ENCODE results near the gene IQSEC3.
"Not testable (repeated sequence)": the region's sequence is repeated elsewhere in the genome, so short reads cannot be mapped to it uniquely, and the experiment has no call there.

IQSEC3 gene

DNA sequence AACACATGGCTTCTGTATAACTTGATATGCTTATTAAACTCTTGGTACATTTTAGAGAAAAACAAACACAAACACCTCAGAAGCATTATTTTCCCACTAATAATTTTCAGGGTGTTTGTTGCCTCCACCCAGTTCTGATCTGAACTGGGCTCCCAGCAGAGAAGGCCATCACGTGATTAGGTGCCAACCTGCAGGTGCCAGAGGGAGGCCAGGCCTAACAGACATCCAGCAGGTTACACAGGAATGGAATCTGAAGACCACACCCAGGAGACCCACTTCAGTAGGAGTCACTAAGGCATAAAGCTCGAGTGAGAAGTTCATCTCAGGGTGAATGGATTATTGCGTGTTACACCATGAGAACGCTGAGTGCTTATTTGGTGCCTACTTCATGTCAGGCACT lies 138.5 kb downstream of the IQSEC3 start:
- DNase-seq: no peak

DNA sequence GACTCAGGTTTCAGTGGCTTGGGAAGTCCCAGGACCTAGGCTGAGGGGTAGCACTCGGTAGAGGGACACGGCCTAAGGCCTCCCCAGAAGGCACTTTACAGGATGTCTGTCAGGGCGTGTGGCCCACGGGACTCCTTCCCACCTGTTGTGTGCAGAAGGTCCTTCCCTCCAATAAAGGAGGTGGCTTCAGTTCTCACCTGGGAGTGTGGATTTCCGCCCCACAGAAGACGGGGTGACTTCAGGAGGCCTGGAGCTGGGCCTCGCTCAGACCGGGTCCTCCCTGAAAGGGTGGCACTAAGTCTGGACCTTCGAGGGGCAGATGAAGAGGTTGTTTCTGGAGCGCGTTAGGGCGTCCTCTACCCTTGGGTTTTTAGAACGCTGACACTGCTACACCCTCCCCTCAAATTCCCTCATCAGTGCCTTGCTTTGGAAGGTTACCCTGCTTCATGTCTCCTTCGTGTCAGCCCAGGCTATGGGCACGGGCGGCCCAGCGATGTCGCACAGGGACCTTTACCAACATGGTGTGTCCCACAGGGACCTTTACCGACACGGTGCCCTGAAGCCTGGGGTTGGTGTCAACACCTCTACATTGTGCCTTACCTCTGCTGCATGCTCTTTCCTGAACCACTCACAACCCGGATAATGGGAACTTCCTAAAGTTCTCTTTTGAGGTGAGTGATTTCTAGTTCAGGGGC lies 140.3 kb downstream of the IQSEC3 start:
- no peak for DNase-seq

DNA sequence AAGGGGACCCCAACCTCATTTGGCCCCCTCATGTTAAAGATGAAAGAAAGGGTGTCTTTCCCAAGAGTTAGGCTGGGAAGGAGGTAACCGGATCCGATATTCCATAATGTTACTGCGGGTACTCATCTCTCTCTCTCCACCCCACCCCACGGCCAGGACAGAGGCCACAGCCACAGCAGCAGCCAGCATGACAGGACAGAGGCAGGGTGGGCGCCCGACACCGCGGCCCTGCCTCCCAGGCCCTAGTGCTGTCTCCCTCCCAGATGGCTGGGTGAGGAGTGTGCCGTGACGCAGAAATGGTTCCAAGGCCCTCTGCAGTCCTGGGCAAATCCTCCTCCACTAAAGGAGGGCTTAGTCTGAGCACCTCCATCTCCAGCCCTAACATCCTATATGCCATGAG lies 141.2 kb downstream of the IQSEC3 start:
- DNase-seq: no peak

DNA sequence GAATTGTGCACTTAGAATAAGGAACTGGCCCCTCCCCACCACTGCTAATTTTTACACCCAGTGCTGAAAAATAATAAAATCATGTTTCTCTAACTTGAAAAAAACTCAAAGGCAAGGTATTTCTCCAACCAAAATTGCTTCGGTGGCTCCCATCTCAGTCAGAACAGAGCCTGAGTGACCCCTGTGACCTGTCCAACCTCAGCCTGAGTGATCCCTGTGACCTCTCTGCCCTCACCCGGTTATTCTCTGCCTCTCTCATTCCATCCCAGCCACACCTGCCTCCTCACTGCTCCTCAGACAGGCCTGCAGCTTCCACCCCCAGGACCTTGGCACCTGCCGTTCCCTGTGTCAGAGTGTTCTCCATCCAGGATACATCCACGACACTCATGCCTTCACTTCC lies 142.2 kb downstream of the IQSEC3 start:
- DNase-seq: no peak

DNA sequence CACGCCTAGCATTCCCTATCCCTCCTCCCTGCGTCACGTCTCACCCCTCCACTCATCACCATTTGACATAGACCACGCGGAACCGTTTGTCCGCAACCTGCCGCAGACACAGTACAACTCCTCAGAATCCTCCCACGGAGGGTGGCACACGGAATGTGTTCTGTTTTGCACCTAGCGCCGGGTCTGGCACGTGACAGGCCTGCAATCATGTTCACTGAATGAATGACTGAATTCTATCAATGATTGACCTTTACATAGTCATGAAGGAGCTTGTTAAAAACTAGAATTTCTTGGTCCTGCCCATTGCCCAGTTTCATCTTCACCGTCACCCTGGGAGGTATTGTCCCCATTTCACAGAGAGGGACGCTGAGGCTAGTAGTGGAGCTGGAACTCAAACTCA lies 142.7 kb downstream of the IQSEC3 start:
- no peak for DNase-seq

DNA sequence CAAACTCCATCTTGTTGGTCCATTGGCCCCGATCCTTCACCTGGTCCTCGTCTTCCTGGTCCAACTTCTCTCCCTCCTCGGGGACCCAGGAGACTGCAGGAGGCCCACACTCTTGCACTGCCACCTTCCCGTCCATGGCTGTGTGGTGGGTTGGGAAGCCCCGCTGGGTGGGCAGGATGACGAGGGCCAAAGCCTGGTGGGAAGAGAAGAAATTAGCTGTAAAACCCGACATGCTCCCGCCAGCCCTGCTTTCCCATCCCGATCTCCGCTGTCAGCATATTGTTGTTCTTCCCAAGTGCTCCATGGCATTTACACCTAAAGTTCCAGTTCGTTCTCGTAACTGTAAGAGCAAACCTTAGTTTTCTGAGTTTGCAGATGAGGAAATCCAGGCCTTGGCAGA lies 143.3 kb downstream of the IQSEC3 start:
- no peak for DNase-seq

DNA sequence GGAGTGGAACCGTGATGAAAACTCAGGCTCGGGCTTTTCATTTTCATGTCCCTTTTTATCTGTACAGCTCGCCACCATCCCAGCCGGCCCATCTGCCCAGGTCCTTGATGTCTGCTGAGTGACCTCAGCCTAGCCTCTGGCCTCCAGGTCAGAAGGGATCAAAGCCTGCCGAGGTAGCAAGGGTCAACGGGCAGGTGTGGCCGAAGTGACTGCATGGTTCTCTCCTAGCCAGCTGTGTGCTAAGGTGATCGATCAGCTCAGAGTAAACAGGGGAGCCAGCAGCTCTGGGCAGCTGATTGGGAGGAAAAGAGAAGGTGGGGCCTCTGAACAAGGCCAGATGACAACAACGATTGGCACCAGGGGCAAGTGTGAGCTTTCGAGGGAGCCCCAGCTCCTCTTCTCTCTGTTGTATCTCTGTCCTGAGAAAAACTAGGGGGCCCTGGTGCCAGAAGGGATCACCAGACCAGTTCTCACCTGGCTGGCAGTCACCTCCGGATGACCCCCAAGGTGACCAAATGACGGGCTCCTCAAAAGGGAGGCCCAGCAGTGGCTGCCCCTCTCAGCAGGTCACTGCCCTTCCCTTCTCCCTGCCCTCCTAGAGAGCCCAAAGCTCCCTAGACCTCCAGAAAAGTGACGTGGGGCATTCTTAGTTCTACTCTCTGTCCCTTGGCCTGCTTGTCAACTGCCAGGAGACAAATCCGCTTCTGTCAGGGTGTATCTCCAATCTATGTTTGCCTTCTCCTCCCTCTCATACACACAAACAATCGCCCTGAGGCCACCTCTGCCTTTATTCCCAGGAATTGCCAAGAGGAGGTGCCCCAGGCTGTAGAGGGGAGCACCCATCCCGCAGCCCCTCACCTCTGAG lies 143.9 kb downstream of the IQSEC3 start:
- DNase-seq: no peak

DNA sequence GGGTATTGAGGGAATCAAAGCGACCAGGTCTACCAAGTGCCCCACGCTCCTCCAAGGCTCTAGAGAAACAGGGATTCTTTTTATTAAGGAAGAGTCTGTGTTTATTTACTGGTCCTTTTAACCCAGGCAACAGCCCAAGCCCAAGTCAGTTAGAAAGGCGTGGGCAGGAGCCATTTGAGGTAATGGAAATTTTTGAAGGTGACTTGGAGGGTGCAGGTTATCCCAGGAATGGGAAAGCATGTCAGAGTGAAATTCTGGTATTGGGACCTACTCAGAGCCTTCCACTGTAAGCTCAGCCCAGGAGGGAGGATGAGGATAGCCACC lies 144.5 kb downstream of the IQSEC3 start:
- DNase-seq: no peak

DNA sequence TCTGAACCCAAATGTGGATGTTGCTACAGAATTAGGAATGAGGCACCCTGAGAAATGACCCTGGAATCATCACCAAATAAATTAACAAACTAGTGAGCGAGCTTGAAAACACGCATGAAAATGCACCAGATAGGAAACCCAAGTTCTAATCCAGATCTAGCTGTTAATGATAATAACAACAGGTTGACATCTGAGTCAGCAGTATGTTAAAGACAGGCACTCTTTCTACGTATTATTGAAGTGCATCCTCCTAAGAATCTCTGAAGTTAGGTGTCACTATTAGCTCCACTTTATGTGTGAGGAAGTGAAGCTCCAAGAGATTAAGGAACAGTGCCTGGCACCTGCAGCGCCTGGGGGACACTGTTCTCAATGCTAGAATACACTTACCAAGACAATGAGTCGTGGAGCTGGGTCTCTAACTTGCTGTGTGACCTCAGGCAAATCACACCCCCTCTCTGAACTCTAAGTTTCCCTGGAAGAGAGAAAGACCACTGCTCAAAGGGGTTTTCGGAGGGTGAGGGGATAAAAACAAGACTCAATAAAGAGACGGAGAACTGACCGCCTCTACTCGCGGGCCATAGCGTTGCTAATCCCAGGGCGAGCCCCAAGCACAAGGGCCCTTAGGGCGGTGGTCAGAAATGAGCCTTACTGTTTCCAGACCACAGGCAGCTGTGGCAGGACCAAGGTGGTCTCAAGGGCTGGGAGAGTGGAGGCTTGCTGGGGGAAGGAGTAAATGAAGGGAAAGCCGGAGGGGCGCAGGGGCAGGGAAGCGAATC lies 145.3 kb downstream of the IQSEC3 start:
- DNase-seq: no peak

DNA sequence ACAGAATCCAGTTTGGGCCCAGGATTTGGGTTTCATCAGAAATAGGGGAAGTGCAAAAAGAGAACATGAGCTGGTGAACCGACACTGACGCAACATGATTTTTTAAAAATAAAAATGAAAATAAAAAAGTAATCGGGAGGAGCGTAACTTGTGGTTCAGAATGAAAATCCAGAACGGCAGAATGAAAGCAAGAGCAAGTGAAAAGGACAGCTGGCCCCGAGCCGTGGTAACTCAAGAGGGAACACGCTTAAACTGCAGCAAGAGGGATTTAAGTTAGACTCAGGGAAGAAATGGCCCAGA lies 145.8 kb downstream of the IQSEC3 start:
- no peak for DNase-seq

DNA sequence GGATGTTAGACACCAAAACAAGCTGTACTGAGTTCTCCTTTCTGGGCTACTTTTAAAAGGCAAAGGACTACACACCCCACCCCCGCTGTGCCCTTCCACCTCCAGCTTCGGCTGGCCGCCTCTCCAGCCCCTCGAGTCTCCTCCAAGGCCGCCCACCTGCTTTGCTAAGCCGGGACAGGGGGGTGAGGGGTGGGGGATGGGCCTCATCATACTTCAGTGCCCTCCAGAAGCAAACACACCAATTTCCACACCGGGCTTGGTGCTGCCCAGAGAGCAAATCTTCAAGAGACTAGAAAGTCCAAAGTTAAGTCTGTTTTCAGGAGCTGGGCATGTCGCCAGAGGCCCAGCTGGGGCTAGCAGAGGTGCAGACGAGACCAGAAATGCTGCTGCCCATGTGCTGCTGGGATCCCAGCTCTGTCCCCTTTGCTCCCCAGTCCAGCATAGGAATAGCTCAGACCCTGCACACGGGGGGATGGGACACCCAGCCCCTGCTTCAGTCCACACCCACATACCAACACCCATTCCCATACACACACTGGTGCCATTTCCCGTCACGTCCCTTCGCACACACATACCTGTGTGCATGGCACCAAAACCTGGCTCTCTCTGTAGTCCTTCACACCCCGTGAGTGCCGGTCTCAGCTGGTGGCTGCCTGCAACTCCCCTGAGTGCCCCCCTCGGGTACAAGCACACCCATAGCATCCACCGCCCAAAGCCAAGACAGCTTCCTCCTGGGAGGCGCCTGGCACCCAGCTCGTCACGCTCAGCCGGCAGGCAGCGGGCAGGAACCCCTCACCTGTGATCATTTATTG lies 146.4 kb downstream of the IQSEC3 start:
- DNase-seq: no peak

DNA sequence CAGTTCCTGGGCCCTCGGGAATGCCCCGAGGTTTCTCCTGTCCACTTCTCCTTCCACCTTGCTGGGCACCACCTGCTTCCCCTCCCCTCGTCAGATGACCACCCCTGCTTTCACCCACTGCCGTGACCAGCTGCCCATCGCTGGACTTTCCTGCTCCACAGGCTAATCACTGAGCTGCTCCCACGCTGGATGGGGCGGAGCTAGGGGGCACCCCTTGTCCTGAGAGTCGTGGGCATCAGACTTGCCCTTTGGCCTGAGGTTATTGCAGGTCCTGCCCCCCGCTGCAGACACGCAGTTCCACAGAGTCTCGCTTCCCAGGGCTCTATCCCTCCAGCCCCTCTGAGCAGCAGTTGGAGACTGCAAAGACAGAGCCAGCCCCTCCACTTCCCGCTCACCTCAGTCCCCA lies 147.0 kb downstream of the IQSEC3 start:
- no peak for DNase-seq

DNA sequence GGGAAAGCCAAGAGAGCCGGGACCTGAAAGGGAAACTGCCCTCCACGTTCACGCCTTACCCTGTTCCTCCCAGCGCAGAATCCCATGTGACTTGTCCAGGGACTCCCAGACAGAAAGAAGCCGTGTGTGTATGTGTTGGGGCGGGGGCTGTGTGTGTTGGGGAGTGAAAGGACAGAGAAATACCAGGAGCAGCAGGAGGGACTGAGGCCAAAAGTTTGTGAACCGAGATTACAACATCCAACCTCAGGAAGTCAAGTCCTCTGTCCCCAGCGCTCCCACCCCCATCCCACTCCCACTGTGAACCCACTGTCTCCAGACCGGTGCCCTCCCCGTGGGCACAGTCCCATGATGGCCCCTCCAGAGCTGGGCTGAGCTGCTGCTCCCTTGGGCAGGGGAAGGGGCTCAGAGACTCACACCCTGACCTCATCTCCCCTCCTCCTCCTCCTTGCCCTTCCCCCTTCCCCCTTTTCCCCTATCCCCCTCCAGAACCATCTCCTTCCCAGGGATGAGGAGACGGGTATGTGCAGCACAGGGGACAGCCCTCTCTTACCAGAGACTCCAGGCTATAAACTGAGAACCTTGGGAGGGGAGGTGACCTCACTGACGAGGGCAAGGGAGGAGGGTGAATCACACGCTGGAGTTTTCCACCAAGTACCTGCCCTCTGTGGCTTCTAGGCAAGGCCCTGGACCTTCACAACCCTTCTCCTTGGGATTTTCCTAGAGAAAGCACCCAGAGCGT lies 147.6 kb downstream of the IQSEC3 start, which contains the start of gene SLC6A12:
TSS of gene SLC6A12 (minus strand) at position 155 of the 739 bp plus-strand sequence. CDS start 4,171 bp downstream, outside the sequence.
- DNase-seq: no peak

DNA sequence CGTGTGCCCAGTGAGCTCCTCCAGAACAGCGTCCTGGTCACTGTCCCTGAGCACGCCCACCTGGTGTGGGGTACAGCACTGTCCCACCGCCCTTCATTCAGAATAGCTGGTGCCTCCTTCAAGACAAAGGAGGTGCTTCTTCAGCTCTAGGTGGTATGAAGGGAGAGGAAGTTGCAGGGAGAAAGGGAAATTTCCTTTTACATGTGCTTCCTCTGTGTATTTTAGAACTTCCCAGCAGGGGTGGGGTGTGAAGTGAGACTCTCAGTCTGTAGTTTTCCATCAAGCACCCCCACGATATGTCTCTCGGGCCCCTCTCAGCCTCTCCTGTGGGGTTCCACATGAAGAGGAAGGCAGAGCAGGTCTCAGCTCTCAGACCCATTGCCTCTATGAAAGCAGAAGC lies 148.5 kb downstream of the IQSEC3 start:
- DNase-seq: no peak

DNA sequence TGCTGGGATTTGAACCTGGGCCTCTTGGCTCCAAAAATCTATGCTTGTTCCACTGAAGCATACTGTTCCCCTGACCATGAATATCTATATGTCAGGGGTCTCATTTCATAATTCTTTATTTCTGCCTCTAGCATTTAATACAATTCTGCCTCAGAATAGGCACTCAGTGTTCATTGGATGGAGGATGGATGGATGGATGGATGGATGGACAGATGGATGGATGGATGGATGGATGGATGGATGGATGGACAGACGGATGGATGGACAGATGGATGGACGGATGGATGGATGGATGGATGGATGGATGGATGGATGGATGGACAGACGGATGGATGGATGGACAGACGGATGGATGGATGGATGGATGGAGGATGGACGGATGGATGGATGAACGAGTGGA lies 150.5 kb downstream of the IQSEC3 start:
- not testable (repeated sequence) for DNase-seq

DNA sequence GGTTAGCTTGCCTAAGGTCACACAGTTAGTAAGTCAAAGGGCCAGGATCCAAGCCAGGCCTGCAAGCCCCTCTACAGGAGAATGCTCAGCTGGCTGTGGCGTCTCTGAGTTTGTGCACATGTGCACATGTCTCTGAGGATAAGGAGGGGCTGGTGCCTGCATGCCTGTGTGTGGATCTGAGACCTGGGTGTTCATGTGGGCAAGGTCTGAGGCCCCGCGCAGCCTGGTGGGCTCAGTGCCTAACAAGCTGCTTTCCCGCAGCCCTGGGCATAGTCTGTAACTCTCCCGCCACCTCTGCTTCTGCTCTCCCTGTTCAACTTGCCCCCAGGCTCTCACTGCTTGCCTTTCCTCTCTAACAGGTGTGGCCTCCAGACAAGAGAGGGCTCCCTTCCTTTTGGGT lies 151.7 kb downstream of the IQSEC3 start:
- DNase-seq: no peak

DNA sequence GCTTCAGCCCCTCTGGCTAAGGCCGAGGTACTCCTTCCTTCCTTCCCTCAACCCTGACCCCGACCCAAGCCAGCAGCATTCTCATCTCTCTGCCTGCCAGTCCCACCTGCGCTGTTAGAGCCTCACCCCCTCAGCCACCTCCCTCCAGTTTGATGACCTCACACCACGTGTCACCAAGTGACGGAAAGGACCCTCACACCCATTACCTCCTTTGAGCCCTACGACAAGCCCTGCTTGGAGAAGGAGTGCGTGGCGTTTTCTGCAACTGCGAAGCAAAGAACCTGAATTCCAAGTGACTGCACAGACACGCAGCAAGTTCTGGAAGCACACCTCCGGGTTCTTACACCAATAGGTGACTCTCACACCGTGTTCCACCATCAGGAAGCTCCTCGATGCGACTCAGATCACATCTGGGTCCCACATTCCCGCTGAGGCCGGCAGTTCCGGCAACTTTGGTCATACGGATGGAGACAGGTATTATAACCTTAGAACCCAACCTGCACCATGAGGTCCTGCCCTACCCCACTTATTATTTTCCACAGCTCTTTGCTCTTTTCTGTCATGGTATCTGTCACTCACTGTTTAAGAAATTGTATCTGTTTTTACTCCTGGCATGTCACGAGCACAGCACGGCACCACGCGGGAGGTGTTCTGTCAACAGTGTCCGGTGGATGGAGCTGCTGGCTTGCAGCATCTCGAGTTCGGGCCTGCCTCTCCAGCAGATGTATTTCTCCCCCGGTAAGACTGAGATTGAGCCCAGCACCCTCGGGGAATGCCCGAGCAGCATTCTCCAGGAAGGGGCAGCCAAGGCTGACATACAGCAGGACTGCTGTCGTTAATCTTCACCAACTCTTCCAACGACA lies 152.4 kb downstream of the IQSEC3 start:
- DNase-seq: no peak

DNA sequence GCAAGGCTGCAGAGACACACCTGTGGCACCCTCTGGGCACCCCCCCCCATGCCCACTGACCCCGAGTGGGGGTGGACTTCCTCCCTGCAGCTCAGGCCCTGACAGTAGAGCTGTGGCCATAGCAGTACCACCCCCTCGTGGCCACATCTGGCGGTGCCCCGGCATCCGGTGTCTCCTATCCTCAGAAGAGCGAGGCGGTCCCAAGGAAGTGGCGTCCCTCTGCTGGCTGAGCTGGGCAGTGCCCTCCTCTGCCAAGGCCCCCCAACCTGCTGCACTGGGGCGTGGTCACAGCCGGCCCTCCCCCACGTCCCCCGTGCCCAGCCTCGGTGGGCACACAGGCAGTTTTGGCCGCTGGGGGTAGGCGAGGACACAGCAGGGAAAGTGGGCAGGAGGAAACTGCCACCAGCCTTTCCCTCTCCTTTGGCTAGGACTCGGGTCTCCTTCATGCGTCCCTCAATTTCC lies 153.4 kb downstream of the IQSEC3 start:
- DNase-seq: peak; percentile 50

DNA sequence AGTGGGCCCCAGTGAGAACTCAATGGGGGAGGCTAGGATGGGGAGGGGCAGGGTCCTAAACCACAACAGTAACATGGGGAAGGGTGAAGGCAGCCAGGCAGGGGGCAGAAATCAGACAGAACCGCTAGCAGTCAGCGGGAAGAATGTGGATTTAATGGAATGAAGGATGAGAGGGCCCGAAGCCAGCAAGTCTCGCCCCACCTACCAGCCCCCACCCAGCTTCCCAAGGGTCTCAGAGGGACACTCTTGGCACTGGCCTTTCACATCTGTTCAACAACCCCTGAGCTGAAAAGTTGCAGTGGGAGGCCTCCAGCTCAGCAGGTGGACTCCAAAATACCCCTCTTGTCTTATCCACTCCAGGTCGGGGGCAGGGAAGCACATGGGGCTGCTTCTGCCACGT lies 153.9 kb downstream of the IQSEC3 start:
- DNase-seq: no peak

DNA sequence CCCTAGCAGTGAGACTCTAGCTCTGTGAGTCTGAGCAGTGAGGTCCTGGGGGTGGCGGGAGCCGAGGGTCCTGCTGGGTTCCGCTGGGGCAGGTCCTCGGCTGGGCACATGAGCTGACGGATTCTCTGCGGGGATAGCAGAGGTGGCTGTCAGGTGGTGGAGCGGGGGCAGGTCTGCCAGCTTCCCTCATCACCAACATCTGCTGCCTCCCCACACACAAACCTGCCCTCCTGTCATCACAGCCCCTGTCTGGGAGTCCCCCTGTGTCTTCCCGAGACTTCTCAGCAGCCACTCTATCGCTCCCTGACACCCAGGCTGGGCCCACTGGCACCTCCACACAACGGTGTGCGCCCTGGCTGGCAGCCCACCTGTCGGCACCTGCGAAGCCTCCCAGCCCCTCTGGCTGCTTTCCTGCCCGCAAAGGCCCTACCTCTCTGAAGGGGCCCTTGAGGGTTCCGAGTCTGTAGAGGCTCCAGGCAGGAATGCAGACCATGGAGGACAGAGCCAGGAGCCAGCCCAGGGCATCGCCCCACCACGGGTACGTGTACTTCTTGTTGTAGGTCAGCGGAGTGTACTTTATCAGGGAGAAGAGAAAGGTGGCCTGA lies 154.5 kb downstream of the IQSEC3 start:
- no peak for DNase-seq

DNA sequence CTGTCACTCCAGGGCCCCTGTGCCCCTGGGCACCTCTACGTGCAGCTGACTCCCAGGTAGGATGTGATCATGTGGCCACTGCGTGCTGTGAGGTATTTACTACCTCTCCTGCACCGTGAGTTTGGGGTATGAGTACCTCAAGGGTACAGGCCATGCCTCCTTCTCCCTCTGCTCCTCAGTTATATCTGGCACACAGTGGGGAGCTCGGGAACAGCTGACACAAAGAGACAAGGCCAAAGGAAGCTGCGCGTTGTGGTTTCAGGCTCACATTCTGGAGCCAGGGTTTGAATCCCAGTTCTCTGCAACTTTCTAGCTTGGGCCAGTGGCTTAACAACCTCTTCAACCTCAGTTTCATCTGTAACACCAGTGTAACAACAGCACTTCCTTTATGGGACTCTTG lies 155.2 kb downstream of the IQSEC3 start:
- no peak for DNase-seq
